Stimulated activated CD4-positive, alpha-beta T cell treated with anti-CD3 and anti-CD28 coated beads, Interleukin-2, amount 100 ng/mL, for 48 hours (primary cell): Measurements from ENCODE around the gene BCAN.

Source experiments
- DNase-seq, 2 donors: peaks; one replicate each; pipeline ENCODE4 v3.0.0-alpha.2; 2020

Gene BCAN

DNA sequence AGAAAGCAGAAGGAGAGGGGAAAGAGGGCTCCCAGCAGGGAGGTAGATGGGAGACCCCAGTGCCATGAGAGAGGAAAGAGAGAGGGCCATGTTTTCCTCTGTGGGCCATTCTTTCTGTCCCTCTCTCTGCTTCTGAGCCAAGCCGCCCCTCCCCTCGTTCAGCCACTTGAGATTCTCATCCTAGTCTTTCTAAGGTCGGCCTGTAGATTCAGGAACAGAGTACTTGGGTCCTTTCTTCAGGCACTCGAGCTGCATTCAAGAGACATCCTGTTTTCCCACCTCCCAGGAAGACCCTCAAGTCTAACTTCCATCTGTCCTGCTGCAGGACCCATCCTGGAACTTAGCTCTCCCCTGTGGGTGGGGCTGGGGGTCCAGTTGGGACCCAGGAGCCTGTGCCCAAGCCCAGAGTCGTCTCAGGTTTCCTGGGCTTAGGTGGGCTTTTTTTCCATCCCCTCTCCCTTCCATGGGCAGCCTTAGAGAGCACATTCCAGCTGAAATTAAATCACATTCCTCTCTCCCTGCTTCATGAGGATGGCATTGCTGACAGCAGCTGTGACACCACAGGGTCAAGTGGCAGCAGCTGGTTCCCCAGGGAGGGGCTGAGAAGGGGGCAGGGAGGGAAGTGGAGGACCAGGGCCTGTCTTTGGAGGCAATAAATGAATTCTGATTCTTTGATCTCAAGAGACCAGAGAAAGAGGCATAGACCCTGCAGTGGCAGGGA lies 22.3 kb downstream of the BCAN start:
- DNase-seq: no peak

DNA sequence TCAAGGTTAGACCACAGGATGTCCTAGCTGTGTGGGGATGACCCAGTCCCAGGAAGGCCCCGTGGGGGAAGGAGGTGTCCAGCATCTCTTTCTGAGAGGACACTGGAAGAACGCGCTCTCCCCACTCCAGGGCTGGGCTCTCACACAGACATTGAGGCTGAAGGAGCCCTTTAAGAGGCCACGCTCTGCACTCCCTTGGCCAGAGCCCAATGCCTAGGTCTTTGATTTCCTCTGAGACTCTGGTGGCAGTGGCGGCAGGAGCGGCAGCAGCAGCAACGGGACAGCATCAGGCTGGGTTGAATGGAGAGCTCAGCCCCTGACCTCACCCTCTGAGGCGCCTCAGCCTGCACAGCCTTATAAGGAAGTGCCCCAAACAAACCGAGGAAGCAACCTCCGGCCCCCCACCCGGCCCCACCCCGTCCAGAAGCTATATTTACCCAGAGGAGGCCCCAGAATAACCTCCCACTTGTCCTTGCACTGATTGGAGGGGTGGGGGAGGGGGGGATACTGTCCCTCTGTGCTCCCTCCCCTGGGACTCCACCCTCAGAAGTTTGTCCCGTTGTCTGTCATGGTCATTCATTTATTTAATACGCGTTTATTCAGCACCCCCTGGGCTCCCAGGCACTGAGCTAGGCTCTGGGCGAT lies 23.0 kb downstream of the BCAN start:
- DNase-seq: no peak

GRCh38 chr1:156665539-156665938 lies 23.6 kb downstream of the BCAN start:
- no peak for DNase-seq

- no peak for DNase-seq
Measured at GRCh38 chr1:156666862-156667609, 25.1 kb downstream of the BCAN start.

DNA sequence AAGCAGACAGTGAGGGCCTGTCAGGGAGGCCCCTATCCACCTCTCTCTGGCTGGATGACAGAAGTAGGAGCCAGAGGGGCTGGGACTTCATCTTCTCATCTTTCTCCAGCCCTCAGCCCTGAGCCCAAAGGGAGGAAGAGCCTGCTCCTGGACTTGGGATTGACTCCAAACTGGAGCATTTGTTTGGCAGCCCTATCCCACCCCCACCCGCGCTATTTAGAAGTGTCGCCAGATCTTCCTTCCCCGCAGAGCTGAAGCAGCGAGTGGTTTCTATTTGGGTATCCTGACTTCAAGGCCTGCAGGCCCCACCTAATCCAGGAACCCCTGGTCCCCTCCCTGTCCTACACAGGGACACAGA lies 25.7 kb downstream of the BCAN start:
- DNase-seq: no peak

DNA sequence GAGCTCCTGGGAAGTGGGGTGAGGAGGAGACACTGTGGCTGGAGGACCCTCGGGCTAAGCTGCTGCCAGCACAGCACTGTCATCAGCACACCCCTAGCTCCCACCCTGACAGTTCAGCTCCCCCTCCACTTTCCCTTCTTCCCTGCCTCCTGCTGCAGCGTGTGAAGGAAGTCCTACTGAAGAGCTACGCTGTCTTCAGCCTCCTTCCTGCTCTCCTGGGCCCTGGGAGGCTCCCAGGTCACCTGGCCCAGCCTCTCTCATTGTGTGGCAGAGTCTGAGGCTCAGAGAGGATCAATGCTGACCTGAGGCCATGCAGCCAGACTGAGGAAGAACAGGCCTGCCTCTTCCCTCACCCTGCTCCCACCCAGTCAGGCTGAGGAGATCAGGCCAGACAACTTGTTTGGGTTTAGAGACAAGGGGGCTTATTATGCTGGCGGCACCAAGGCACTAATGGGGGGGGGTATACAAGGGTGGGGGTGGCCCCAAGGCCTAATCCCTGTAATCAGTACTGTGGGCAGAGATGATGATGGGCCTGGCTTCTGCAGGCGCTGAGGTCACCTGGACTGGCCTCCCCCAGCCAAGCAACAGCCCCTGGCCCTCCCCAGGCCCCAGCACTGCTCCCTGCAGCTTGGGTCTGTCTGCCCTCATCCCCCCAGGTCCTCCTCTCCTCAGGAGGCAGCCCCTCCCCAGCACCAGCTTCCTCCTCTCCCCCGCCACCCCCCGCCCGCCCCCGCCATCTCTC lies 26.2 kb downstream of the BCAN start:
- DNase-seq: no peak

DNA sequence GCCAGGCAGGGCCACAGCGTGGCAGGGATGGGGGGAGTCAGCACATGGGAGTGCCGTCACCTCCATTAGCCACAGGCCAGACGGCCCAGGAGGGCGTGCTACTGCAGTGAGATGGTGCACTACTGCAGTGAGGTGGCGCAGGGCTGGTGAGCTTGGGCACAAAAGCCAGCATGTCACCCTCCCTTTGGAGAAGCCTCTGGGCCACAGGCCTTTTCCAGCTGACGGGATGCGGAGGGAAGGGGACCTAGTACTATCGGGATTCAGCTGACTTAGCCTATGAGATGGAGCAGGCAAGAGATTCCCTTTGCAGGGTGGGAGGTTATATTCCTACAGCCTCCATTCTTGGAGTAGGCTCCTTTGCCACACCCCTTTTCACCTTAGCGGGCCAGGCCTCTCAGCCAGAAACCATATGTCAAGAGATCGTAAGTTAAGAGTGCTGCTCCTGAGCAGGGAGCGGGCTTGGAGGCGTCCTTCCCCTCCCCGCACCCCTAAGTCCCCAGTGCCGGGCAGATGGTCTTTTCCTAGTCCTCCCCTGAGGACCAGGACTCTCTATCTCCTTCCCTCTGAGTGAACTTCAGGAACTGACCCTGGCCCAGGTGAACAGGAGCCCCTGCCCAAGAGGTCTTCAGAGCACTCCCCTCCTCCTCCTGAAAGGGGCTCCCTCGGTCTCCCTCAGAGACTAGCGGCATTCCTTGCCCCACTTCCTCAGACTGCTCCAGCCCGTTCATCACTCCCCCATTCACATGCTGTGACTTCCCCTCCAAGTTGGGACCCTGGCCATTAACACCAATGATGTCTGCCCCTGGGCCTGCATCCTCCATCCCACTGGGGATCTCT lies 27.1 kb downstream of the BCAN start:
- DNase-seq: no peak

DNA sequence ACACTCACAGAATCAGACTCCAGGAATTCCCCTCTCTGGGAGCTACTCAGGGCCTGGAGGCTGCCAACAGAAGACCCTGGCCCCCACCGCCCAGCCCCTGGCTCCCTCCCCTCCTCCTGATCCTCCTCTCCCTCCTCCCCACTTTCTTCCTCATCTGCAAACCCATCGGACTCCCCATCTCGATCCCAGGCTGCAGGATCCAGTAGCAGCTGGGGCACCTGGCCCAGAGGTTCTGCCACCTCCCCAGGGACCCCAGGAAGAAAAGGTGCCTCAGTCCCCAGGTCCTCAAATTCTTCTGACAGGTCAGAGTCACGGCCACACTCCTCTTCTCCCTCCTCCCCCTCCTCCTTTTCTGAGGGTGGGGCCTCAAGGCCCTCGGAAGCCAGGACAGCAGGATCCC lies 27.9 kb downstream of the BCAN start:
- DNase-seq: no peak

DNA sequence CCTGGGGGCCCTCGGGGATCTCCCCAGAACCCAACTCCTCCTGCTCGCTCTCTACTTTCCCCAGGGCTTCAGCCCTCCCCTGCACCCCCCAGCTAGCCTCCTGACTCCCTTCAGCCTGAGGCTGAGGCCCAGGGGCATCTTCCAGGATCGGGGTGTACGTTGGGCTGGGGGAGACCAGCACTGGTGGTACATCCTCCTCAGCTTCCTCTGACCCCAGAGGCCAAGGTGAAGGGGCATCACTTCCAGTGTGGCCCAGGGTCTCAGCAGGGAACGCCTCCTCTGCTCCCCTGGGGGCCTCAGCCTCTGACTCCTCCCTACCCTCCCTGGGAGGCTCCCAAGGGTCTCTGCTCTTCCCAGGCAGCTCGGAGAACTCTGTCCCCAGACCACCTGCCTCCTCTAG lies 28.4 kb downstream of the BCAN start:
- no peak for DNase-seq

GRCh38 chr1:156670791-156671190 lies 28.9 kb downstream of the BCAN start:
- DNase-seq: no peak

- no peak for DNase-seq
Measured at GRCh38 chr1:156671804-156672203, 29.9 kb downstream of the BCAN start.

DNA sequence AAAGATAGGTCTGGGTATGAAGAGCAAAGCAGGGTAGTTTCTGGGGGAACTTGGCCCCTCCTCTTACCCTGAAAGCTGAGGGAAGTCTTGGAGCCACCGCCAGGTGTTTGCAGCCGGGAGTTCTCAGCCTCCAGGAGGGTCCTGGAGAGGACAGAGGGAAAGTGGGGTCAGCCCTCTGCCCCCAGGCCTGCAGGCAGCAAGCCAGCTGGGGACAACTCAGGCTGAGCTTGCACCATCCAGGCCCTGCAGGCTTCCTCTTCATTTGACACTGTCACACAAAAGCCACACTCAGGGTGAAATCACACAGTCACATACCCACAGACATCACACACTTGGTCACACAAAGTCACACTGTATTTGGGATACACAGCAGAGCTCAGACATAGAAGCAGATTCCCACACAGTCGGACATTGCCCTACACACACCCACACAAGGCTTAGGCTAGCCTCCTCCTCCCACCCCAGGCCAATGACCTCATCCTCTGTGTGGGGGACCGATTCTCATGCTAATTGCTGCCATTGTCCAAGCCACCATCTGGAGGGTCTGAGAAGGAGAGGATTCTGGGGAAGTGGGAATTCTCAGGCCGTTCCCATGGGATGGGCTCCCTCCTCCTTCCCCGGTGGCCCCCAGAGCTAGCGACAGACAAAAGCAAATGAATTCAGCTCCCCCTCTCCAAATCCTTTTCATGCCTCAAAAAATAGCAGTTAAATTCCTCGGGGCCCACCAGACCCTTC lies 31.6 kb downstream of the BCAN start:
- DNase-seq: no peak

DNA sequence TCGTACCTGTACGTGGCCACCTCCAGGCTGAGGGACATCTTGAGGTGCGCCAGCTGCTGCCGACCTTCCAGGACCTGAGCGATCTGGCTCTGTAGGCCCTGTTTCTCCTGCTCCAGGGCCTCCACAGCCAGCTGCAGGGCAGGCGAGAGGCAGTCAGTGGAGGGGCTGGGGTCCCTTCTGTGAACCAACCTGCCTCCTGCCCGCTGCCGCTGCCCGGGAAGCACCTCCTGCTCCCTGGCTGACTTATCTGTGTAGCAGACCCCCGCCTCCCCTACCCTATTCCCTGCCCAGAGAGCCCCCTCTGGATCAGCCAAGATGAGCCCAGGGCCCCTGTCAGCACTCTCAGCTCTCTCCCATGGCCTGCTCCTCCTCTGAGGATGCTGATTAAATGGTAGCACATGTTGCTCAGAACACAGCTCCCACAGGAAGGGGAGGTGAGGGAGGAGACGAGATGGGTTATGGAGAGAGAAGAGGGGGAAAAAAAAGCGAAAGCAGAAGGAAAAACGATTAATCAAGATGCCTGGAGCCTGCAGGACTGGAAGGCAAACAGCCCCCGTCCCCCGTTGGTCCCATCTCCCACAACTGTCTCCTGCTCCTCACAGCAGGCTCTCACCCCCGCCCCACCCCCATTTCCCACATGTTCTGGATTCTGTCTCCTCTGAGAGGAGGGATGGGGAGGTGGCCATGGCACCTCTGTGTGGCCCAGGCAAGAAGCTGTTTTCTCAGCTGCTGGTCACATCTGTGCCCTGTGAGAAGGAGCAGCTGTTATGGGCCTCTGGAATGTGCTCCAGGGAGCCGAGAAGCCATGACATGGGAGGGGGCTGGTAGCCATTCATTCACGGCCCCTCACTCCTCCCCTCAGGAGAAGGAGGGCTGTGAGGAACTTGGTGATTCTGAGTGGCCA lies 33.5 kb downstream of the BCAN start:
- no peak for DNase-seq

GRCh38 chr1:156676114-156676819 lies 34.4 kb downstream of the BCAN start:
- no peak for DNase-seq

DNA sequence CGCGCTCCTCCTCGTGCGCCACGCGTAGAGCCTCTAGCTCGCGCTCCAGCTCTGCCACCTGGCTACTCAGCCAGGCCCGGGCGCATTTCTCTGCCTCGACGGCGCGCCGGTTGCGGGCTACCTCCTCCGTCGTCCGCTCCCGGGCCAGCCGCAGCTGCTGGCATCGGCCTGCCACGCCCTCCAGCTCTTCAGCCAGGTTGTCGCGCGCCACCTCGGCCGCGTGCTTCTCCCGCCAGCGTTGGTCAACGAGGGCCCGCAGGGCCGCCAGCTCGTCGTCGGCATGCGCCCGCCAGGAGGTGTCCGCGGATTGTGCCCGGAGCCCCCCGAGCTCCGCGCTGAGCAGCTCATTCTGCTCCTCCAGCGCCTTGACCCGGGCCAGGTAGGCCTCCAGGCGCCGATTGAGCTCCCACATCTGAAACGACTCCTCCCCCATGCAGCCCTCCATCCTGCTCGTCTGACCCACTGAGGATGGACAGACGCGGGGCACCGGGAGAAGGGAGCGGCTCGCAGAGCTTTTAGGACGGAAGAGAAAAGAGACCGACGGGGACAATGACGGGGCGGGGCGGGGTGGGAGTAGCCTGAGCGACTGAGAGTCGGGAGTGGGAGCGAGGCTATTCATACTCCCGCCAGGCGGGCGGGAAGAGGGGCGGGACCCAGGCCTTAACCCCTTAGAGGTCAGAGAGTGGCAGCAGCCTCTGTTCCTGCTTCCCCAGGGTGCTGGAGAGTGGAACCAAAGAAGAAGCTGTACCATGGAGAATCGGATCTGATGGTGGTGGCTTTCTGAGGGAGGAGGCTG lies 35.1 kb downstream of the BCAN start, which contains the start of gene NES:
Gene NES, minus strand, starts transcription at position 588 of the 796 bp plus-strand sequence. Its CDS starts 143 bp downstream, at position 445.
- DNase-seq: no peak

DNA sequence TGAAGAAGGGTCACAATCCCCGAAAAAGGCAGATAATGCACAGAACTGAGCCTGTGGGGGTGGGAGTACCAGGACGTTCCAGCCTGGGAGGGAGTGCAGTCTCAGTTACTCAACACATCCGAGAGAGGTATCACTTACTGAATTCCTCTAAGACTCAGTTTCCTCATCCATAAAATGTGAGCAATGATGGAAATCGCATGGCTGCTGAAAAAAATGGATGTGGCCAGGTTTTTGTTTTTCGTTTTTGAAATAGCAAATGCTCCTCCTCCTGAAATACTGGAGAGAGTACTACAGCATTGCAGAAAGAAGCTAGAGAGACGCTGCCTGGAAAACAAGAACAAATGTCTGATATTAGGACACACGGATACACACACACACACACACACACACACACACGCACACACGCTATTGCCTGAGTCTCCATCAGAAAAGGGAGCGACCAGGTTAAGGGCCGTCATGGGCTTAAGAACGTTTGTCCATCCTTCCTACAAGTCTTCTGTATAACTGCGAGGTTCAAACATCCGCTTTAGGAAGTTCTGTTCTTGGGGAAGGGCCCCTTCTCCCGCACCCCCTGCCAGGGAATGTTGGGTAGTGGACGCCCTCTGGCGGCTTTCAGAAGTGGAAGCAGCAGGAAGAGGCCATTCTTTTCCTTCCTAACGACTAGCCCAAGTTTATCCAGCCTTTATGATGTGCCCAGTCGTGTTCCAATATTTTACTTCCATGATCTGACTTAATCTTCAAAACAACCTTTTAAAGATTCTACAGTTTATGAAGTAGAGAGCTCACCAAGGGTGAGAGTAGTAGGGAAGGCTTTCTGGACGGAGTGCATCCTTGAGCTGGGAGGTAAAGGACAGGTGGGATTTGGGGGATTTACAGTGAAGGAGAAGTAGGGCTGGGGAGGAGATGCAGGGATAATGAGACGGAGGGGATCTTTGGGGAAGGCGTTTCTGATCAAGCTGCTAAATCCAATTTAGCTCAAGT lies 36.0 kb downstream of the BCAN start:
- DNase-seq: no peak

GRCh38 chr1:156680056-156680455 lies 38.1 kb downstream of the BCAN start:
- DNase-seq: no peak
